ENCODE measurements around the gene CERS6. TPM values are rescaled to one million over a fixed set of nuclear protein-coding genes. Genes with fewer than 3 reads are reported as not detected.

The CERS6 gene
- total and polyA plus RNA-seq, 2 experiments from 2014 or later, result 40.9 to 99.1 TPM

- Histone ChIP-seq H3K79me2 (peaks cover 95% of the 10 kb centered on the region), H3K27me3 (no peaks in the 10 kb centered on the region), H4K20me1 (ENCODE audit: insufficient read depth, poor library complexity, severe bottlenecking) (peaks cover 27% of the 10 kb centered on the region), H3K36me3 (replicated peaks; ENCODE audit: insufficient read depth, low read depth) (no peaks in the 10 kb centered on the region), H3K9me2 (replicated peaks; ENCODE audit: insufficient read depth) (no peaks in the 10 kb centered on the region), H3K9me3 (ENCODE audit: low read depth) (no peaks in the 10 kb centered on the region), H3K27ac (peak overlapping the region; percentile 41), H3K4me2 (peak overlapping the region; percentile 65), H2AFZ (no peak overlapping the region), H3K4me3 (no peak overlapping the region), H3K4me1 (ENCODE audit: insufficient read depth) (peaks cover 57% of the 10 kb centered on the region)
- WGBS (ENCODE audit: low lambda C conversion rate, missing lambda C conversion rate), result 30% methylated on average over 4 of the region's 4 CpGs
- TF ChIP-seq EZH2phosphoT487 (IDR thresholded peaks at IDR 0.05; ENCODE audit: low read depth, severe bottlenecking, unreplicated experiment), result peak; percentile 73
- TF ChIP-seq EZH2 (IDR thresholded peaks at IDR 0.05; ENCODE audit: borderline replicate concordance), result no peak
- no peak for TF ChIP-seq CTCF (IDR thresholded peaks at IDR 0.05; ENCODE audit: poor library complexity)
- peak; percentile 44 for DNase-seq (ENCODE audit: low spot score)
Measured at GRCh38 chr2:168470320-168471162, 14.5 kb downstream of the CERS6 start.

GRCh38 chr2:168471163-168471475 lies 15.0 kb downstream of the CERS6 start:
- H3K27ac ChIP-seq, result peak overlapping the region; percentile 41
- no peak for DNase-seq (ENCODE audit: low spot score)
- H3K4me2 ChIP-seq, result peak overlapping the region; percentile 65
- peaks cover 54% of the 10 kb centered on the region for H3K4me1 ChIP-seq (ENCODE audit: insufficient read depth)
- TF ChIP-seq EZH2 (IDR thresholded peaks at IDR 0.05; ENCODE audit: borderline replicate concordance) (no peak), CTCF (IDR thresholded peaks at IDR 0.05; ENCODE audit: poor library complexity) (no peak), EZH2phosphoT487 (IDR thresholded peaks at IDR 0.05; ENCODE audit: low read depth, severe bottlenecking, unreplicated experiment) (no peak)
- H4K20me1 ChIP-seq (ENCODE audit: insufficient read depth, poor library complexity, severe bottlenecking), result peaks cover 25% of the 10 kb centered on the region
- no peaks in the 10 kb centered on the region for H3K36me3 ChIP-seq (replicated peaks; ENCODE audit: insufficient read depth, low read depth)
- no peak overlapping the region for H2AFZ ChIP-seq
- H3K4me3 ChIP-seq, result no peak overlapping the region
- peaks cover 95% of the 10 kb centered on the region for H3K79me2 ChIP-seq
- no peaks in the 10 kb centered on the region for H3K9me2 ChIP-seq (replicated peaks; ENCODE audit: insufficient read depth)
- H3K27me3 ChIP-seq, result no peaks in the 10 kb centered on the region
- H3K9me3 ChIP-seq (ENCODE audit: low read depth), result no peaks in the 10 kb centered on the region

GRCh38 chr2:168475636-168476035 lies 19.6 kb downstream of the CERS6 start:
- 89% methylated on average over 4 of the region's 4 CpGs for WGBS (ENCODE audit: low lambda C conversion rate, missing lambda C conversion rate)
- Histone ChIP-seq H3K4me2 (no peak overlapping the region), H3K79me2 (peaks cover 97% of the 10 kb centered on the region), H3K36me3 (replicated peaks; ENCODE audit: insufficient read depth, low read depth) (no peaks in the 10 kb centered on the region), H3K9me2 (replicated peaks; ENCODE audit: insufficient read depth) (no peaks in the 10 kb centered on the region), H3K4me1 (ENCODE audit: insufficient read depth) (peaks cover 25% of the 10 kb centered on the region), H2AFZ (no peak overlapping the region), H4K20me1 (ENCODE audit: insufficient read depth, poor library complexity, severe bottlenecking) (peaks cover 5% of the 10 kb centered on the region), H3K9me3 (ENCODE audit: low read depth) (no peaks in the 10 kb centered on the region), H3K4me3 (no peak overlapping the region), H3K27ac (no peak overlapping the region), H3K27me3 (no peaks in the 10 kb centered on the region)
- TF ChIP-seq CTCF (IDR thresholded peaks at IDR 0.05; ENCODE audit: poor library complexity) (no peak), EZH2phosphoT487 (IDR thresholded peaks at IDR 0.05; ENCODE audit: low read depth, severe bottlenecking, unreplicated experiment) (no peak), EZH2 (IDR thresholded peaks at IDR 0.05; ENCODE audit: borderline replicate concordance) (no peak)
- no peak for DNase-seq (ENCODE audit: low spot score)
